GM18519 (cell line): ENCODE results near the gene HSF5.
A peak's percentile ranks its signal among the peaks of the same experiment; 100 is the strongest.
"Not testable (repeated sequence)": the region's sequence is repeated elsewhere in the genome, so short reads cannot be mapped to it uniquely, and the experiment has no call there.

Source experiments
- ATAC-seq: cut with Tn5 transposase; IDR thresholded peaks from one replicate; pipeline ENCODE4 v1.9.1; 2021; ENCODE audit warnings: mild to moderate bottlenecking, moderate library complexity; ENCODE audit not compliant: unreplicated experiment, low FRiP score

Gene HSF5

DNA sequence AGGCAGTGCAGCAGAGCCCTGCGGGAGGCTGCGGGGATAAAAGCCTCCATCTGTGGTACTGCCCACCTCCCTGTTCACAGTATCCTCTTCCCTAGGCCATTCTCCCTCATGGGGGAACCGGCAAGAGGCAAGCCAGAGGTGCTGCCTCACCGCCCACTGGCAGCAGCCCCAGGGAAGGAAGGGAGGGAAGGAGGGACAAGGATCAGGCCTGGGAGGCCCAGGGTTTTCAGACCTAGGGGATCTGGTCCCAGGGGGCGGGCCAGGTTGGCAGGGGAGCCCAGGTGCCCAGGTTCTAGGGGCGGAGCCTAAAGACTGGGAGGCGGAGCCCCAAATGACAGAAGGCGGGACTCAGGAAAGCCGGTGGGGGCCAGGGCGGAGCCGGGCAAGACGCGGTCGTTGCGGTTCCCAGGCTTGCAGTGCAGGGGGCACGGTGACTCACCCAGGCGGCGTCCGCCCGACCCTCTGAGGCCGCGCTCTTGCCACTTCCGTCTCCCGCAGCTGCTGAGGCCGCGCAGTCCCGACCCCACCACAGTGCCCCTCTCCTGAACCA lies 29.2 kb upstream of the HSF5 start:
- no peak for ATAC-seq

DNA sequence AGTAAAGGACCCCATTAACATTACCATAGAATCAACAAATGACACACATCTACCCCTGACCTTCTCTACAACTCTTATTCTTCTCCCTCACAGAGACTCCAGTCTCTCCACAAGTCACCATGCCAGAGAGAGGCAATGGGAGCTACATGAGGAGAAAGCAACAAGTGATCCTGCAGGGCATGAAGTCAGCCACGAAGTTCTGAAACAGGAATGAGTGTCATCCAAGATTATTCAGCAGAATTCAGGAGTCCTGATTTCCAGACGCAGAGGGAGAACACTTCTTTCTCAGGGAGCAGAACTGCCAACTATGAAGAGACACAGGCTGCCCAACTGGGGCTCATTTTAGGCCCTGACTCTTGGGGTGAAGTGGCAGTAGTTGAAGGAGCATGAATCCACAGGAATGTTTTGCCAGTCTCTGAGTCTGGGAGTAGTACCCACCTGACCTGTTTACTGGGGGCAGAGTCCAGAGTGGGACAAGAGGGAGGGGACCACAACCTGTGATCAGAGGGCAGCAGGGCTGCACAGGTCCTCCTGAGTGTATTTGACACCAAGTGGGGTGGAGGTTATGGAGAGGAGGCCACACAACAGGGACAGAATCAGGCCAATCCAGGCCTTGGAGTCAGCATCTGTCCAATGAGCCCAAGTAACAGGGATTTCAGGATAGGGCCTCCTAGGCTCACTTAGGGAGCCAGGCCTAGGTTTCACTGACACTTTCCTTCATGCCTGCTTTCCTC lies 28.6 kb upstream of the HSF5 start:
- no peak for ATAC-seq

DNA sequence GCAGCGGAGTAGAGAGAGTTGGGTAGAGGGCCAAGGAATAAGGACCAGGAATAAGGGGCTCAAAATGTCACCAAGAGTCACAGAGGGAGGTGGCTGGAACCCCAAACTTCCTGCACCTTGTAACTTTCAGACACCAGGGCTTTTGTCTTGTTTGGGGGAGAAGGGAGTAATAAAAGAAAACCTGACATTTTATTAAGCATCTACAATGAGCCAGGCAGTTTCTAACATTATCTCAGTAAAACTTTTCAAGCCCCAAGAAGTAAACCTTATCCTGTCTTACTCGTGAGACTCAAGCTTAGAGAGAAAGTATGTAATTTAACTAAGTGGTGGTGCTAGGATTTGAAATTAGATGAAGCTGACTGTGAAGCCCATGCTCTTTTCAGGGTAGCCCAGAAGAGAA lies 27.1 kb upstream of the HSF5 start:
- no peak for ATAC-seq

DNA sequence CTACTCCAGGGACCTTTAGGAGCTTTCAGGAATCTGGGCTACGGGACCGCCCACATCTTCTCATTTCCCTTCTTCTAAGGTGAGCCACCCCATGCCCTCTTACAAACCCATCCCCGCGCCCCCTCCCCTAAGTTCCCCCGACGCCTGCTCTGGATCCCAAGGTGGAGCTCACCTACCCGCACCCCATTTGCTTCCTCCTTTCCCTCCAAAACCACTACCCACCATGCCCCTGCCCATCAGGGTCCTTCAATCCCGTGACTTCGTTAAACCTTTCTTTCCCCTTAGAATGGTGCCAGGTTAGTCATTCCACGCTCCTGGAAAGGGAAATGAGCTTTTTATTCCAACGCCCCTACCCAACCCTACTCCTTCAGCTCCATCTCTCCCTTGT lies 26.6 kb upstream of the HSF5 start:
- ATAC-seq = no peak

DNA sequence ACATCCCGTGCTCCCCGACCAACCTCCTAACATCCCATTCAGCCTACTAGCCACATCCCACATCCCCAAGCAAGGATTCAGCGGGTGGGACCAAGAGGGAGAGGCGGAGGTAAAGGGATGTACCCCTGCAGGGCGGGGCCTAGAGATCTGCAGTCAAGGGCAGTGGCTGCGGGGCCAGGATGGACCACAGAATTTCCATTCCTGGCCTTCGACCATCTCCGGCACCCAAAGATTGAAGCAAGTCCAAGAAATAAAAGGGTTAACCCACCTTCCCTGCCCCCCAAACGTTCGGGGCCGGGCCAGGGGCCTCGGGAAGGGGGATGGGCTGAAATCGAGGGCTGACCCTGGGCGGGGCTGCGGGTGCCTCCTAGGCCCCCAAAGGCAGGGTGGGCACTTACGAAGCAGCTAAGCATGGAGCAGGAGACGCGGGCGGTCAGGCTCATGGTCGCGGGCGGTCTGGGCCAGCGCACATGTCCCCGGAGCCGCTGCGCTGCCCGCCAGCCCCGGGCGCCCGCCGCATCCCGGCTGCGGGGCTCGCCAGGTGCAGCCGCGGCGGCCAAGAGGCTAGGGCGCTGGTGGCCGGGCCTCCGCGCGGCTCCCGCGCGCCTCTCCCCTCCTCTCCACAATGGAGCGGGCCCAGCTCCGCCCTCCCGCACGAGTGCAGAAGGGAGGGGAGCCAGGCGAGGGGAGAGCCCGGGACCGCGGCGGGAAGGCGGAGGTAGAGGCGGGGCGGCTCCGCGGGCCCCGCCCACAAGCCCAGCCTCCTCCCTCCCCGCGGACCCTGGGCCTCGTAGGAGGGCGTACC lies 26.0 kb upstream of the HSF5 start, which contains the start of gene MTMR4:
Gene MTMR4 (minus strand): TSS at position 674 of the 805 bp plus-strand sequence. CDS start 231 bp downstream, at position 443.
- no peak for ATAC-seq

DNA sequence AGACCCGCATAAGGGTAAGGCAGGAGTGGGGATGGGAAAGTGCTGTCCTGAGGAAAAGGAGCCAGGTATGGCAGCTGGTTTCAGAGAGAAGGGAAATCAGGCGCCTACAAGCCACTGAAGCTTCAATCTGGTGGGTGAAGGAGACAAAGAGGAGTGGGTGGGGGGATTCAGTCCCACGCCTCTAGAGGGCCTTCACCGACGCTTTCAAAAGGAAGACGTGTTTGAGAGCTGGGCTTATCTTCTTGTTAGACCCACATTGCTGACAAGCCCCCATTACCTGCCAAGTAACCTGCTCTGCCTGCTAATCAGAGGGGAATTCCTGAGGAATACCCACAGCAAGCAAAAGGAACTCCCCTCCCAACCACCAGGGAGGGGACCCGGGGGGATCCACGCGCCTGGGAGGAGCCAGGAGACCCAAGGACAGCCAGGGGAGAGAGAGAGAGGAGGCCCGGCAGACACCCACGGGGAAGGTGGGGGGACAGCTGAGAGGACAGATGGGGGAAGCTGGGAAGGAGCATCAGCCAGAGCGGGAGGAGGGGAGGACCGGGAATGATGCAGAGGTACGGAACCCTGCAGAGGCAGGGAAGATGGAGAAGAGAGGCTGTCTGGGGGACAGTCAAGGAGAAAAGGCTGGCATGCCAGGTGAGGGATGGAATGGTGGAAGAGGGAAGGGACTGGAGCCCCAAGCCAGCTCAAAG lies 25.2 kb upstream of the HSF5 start:
- ATAC-seq = no peak

DNA sequence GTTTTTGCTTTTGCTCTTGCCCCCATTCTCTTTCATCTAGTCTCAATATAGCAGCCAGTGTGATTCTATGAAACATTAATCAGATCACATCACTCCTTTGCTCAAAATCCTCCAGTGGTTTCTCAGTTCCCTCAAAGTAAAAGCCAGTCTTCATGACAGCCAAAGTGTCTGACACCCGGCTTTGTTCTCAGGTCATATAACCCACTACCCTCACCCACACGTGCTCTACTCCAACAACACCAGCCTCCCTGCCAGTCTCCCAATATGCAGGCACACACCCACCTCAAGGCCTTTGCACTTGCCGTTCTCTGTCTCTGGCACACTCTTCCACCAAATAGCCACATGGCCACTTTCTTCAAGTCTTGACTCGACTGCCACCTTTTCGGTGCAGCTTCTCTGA lies 21.9 kb upstream of the HSF5 start:
- no peak for ATAC-seq

DNA sequence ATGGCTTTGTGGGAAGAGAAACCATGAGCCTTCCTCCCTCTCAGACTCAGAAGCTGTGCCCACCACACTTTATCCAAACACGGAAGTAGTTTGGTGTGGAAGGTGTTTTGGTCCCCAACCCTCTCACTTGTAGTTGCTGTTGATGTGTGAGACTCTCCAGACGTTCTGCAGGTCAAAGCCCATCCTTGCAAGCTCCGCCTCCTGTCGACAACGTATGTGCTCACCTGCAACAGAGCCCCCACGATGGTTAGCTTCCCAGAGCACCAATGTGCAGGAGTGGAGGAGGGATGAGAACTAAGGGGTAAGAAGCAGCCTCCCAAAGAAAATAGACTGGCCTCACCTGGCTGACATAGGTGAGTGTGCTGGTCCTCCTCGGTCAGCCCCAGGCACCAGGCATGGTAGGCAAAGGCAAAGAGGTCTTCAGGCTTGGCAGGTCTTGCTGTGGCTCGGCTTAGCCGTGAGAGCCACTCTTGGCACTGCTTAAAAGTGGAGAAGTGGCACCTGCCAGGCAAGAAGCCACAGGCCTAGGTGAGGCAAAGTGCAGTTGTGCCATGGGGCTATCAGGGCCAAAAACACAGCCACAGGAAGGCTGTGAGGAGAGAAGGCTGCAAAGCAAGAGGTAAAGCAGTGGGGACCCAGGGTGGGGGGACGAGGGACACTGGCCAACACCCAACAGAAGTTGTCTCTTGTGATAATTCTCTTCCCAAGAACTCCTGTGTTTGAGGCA lies 20.3 kb upstream of the HSF5 start:
- ATAC-seq = no peak

DNA sequence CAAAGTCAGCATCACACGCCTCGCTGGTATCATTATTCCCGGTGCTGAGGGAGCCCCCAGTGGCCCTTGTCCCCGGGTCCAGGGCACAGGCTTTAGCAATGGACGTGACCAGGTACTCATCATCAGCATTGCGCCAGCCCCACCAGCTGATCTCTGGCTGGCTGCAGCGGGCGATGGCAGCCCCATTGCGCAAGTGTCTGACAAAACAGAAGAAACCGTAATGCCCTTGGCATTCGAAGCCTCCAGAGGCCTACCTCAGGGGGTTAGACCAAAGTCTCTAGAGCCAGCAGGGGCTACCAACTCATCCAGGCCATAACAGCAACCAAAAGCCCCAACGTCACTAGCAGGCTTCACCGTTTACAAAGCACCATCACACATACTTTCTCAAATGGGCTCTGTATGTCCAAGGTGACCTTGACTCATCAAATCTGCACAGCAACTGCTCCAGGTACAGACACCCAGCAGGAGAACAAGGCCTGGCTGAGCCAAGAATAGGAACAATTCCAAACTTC lies 19.0 kb upstream of the HSF5 start:
- ATAC-seq = no peak

DNA sequence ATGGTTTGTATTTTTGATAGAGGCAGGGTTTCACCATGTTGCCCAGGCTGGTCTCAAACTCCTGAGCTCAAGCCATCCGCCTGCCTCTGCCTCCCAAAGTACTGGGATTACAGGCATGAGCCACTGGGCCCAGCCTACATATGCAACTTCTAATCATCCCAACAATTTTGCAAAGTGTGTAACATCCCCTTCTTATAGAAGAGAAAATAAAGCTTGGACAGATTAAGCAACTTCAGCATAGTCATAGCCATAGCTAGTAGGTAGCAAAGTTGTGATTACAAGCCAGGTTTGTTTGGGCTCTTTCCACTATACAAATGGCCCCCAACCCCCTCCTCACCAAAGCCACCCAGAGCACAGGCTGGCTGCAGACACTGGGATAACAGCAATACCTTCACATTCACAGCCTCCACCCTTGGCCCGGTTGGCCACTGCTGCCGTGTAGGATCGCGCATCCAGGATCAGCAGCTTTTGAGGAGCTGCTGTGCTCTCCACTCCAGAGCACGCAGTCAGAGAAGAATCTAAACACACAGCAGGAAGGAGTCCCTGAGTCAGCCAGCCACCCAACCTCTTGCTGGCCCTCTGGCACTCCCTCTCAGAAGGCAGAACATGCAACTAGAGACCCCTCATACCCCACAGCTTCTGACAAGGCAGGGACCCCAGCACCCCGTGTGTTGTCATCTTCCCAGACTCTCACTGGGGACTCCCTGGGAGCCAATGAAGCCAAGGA lies 18.3 kb upstream of the HSF5 start:
- ATAC-seq = no peak

DNA sequence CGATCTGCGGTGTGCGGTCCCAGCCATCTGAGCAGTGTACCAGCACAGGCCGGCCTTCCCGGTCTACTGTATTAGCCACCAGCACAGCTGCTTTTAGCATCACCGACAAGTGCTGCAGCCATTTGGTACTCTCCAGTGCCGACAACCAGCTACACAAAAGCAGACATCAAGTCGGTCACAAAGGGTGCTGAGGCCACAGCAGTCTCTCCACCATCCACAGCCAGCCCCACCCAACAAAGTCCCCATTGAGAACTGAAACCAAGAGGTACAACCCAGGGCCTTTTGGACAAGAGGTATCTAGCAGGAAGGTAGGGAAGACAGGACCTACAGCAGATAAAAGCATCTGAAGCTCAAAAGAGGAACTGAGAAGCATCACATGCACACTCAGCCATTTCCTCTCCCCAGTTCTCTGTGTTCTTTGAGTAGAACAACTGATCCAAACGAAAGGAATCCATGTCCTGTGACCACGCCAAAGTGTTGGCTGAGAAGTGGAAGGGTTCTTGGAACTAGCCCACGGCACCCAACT lies 16.7 kb upstream of the HSF5 start:
- ATAC-seq = peak; percentile 62

DNA sequence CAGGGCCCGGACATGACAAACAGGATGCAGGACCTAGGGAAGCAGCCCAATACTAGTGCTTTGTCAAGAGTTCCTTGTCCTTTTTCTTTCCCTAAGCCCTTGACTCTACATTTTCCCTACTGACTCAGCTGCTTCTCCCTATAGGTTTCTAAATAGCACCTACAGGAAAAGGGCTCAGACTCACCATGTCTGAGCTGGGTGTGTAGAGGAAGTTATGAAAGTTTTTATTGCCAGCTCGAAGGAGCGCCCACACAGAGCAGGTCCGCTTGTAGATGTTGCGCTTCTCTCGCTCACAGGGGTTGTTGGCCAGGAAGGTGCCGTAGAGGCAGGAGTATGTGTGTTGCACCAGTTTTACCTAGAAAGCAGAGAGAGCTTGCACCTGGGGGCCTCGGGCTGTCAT lies 15.7 kb upstream of the HSF5 start:
- ATAC-seq = no peak

DNA sequence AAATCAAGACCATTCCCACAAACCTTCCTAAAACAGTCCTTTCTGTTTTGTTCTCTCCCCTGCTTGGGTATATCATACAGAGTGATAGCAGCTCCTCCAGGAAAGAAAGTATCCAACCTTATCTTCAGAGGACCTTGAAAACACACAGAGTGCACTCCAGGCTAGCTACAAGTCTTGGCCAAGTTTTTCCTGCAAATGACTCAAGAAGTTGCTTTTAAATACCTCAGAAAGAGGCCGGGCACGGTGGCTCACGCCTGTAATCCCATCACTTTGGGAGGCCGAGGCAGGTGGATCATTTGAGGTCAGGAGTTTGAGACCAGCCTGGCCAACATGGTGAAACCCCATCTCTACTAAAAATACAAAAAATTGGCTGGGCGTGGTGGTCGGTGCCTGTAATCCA lies 14.9 kb upstream of the HSF5 start:
- not testable (repeated sequence) for ATAC-seq

DNA sequence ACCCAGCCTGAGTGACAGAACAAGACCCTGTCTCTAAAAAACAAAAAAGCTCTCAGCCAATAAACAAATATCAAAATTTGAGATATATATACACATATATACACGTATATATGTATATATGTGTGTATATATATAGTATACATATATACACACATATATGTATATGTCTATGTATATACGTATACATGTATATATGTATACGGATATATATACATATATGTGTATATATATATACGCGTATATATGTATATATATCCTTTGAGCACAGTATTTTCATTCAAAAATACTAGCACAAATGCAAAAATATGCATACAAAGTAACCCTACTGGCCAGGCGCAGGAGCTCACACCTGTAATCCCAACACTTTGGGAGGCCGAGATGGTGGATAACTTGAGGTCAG lies 13.2 kb upstream of the HSF5 start:
- ATAC-seq = no peak

DNA sequence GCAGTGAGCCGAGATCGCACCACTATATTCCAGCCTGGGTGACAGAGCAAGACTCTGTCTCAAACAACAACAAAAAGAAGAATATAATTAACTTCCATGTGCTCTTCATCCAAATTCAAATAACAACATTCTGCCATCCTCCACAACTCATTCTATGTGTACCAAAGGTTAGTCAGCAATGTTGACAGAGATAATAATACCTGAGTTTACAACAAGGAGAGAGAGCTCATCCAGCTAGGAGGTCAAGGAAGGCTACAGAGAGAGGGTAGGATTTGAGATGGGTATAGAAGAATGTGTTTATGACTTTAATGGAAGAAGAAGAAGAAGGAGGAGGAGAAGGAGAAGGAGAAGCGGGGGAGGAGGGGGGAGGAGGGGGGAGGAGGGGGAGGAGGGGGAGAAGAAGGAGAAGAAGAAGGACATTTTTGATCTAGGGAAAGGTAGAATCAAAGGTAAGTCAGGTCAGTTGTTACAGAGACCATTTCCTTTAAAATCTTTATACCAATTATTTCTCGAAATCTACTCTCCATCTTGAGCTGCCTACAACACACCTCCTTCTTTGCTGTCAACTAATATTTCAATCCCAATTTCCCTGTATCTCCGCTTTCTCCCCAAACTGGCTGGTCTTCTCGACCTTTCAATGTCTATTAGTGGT lies 10.1 kb upstream of the HSF5 start:
- no peak for ATAC-seq

DNA sequence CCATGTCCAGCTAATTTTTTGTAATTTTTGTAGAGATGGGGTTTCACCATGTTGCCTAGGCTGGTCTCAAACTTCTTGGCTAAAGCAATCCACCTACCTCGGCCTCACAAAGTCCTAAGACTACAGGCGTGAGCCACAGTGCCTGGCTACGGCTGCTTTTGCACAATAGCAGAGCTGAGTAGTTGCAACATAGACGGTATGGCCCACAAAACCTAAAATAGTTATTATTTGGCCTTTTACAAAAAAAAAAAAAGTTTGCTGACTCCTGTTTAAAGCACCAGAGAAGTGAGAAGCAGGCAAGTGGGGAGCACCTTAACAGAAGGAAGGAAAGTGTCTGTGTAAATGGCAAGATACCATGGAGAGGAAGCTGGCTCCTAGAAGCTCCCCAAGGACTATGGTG lies 5.3 kb upstream of the HSF5 start:
- ATAC-seq = no peak

DNA sequence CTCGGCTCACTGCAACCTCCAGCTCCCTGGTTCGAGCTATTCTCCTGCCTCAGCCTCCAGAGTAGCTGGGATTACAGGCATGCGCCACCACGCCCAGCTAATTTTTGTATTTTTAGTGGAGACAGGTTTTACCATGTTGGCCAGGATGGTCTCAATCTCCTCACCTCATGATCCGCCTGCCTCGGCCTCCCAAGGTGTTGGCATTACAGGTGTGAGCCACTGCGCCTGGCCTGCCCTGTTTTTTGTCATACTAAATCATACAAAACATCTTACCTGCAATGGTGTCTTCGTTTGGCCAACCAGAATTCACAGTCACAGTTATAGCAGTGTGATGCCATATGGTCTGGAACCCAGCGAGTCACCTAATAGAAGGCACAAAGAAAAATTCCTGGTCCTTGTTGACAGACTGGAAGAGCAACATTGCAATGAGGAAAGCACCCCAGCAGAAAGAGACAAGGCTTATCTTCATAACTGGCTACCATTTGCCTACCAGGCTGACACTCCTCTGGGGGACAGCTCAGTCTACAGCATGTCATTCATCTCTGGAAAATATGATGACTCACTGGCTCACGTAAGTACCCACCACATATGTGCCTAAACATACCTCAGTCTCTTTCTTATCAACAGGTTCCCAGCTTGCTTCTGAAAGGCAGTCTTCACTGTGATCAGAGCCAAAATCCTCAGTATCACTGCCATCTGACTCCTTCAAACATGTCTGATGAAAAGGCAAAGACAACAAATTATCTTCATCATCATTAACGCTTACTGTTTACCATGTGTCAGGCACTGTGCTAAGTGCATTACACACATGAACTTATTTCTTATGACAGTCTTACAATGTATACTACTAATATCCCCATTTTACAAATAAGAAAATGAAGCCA lies 4.3 kb upstream of the HSF5 start:
- ATAC-seq = no peak

DNA sequence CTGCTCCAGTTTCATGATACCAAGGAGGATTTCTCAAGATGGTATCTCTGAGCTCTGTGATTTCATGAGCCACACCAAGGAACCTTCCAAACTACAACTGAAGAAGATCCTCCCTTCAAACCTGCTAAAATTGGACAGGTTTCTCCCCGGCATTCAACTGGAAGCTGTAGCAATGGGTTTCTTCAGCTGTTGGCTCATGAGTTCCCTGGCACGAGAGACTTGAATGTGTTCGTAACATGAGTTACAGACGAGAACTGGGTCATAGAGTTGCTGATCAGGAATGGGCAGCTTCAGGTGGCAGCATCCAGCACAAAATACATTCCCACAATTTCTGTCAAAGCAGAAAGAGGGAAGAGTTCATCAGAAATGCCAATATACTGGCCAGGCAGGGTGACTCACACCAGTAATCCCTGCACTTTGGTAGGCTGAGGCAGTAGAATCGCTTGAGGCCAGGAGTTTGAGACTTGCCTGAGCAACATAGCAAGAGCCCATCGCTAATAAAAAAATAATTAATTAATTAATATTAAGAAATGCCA lies 3.4 kb upstream of the HSF5 start:
- ATAC-seq = no peak
